Spinal cord (tissue), 10 donors: ENCODE results near the gene MYRFL. TPM values are rescaled to one million over a fixed set of nuclear protein-coding genes. Genes with fewer than 3 reads are reported as not detected.
A peak's percentile ranks its signal among the peaks of the same experiment; 100 is the strongest.
"Not testable (repeated sequence)": the region's sequence is repeated elsewhere in the genome, so short reads cannot be mapped to it uniquely, and the experiment has no call there.

Experiments
- DNase-seq, 6 donors: peaks; one replicate each; pipeline versions ENCODE4 v3.0.0 to v3.0.0-alpha.2; 2013 to 2015; ENCODE audit warnings: low spot score in 6 of 6, low read depth in 4 of 6
- H3K27ac ChIP-seq: one replicate; pipeline ENCODE4 v1.5.1; 2013; ENCODE audit warnings: low read depth, low read length, control low read depth
- H3K27me3 ChIP-seq: one replicate; pipeline ENCODE4 v1.6.1; 2013; ENCODE audit warnings: low read length; ENCODE audit not compliant: control insufficient read depth, insufficient read depth
- H3K36me3 ChIP-seq: one replicate; pipeline ENCODE4 v1.6.1; 2013; ENCODE audit warnings: low read length; ENCODE audit not compliant: control insufficient read depth, insufficient read depth
- H3K4me1 ChIP-seq: one replicate; pipeline ENCODE4 v1.6.1; 2013; ENCODE audit warnings: low read length; ENCODE audit not compliant: control insufficient read depth, insufficient read depth
- H3K4me3 ChIP-seq: one replicate; pipeline ENCODE4 v1.5.1; 2013; ENCODE audit warnings: low read depth, low read length, control low read depth
- H3K9me3 ChIP-seq: one replicate; pipeline ENCODE4 v1.6.1; 2013; ENCODE audit warnings: low read length; ENCODE audit not compliant: control insufficient read depth, insufficient read depth
- WGBS: methylation state at CpG from one replicate; pipeline ENCODE4 v1.1.5; 2013; ENCODE audit warnings: missing lambda C conversion rate; ENCODE audit not compliant: insufficient coverage; 5-methylcytosine and 5-hydroxymethylcytosine counted together
- long read RNA-seq, 4 donors: transcript quantifications; one replicate each; lab custom pipeline, GENCODE V29; 2026
- polyA plus RNA-seq, 2 donors: library from polyadenylated mRNA; unstranded; fragments of 120-200 nt; gene quantifications; one replicate each; pipeline ENCODE4 v1.2.1, GENCODE V29; 2013; ENCODE audit not compliant: insufficient read length in 2 of 2
- total RNA-seq, 2 donors: library from RNA; depleted of rRNA in 1 of 2; stranded (reverse); fragments of 120-200 nt in 1 of 2; fragments of >200 nt in 1 of 2; gene quantifications; one replicate each; pipeline versions ENCODE4 v1.2.3 to v1.2.4, GENCODE V29; 2013 to 2014
- donor health status: healthy.

MYRFL gene
- total RNA-seq (1 to 10 TPM in 1 of 2 donors, under 1 TPM in 1; 0.50 to 1.1 TPM), polyA plus RNA-seq (under 1 TPM; 0.32 to 0.53 TPM)
- long read RNA-seq, donor 1: 0 reads
- long read RNA-seq, donor 2: 0 reads
- long read RNA-seq, donor 3: 0 reads
- long read RNA-seq, donor 4: 0 reads

- Histone ChIP-seq H3K36me3 (no peaks in the 10 kb centered on the region), H3K4me1 (no peaks in the 10 kb centered on the region), H3K4me3 (no peak within 1 kb of the TSS), H3K9me3 (no peaks in the 10 kb centered on the region), H3K27ac (no peak within 1 kb of the TSS), H3K27me3 (no peaks in the 10 kb centered on the region)
- 100% methylated on average over 3 of the region's 5 CpGs for WGBS
- no peak for DNase-seq
These were observed at the start of gene MYRFL for GRCh38 chr12:69824966-69825560. Gene MYRFL, plus strand, starts transcription at chr12:69825227. Its CDS starts 291 bp downstream, at chr12:69825518.

DNA sequence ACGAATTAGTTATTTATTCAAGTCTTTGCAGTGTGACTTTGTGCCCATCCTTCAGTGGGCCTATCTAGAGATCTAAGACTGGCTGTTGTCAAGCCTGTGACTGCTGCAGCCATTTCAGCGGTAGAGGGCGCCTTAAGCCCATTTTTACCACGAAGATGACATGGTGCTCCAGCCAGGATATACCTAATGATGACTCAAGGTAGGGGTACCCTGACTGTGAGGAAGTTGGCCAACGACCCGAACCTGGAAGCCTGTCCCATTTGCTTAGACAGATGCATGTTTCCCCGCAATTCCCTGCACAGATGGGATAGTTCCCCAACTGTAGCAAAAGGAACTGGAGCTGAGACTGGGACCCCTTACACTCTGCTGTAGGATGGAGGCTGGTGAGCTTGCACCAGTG, 45.1 kb upstream of the MYRFL start:
- H3K4me3 ChIP-seq: no peak overlapping the region
- no peaks in the 10 kb centered on the region for H3K4me1 ChIP-seq
- H3K9me3 ChIP-seq: peaks cover 7% of the 10 kb centered on the region
- WGBS: 54% methylated on average over 7 of the region's 7 CpGs
- DNase-seq: peak in 1 of 6 donors; percentile 1
- peaks cover 3% of the 10 kb centered on the region for H3K36me3 ChIP-seq
- H3K27ac ChIP-seq: no peak overlapping the region
- no peaks in the 10 kb centered on the region for H3K27me3 ChIP-seq

DNA sequence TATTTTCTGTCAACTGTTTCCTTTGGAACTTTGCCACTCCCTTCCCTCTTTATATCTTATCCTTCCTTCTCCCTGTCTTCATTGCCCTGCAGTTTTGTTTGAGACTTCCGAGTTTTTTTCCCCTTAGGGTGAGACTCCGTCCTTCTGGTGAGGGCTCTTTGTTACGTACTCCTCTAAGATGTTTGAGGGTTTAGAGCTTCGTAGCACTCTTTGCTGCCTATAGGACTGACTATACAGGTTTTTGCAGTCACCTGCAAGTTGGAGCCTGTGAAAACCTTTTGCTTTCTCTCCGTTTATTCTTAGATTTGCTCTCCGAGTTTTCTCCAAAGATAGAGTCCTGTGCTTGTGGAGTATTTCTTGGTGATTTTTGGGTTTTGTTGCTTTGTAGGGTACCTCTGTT, 41.7 kb upstream of the MYRFL start:
- 85% methylated on average over 2 of the region's 6 CpGs for WGBS

GRCh38 chr12:69789351-69789750, 35.7 kb upstream of the MYRFL start:
- Histone ChIP-seq H3K27me3 (no peaks in the 10 kb centered on the region), H3K36me3 (no peaks in the 10 kb centered on the region), H3K4me1 (no peaks in the 10 kb centered on the region), H3K27ac (no peak overlapping the region), H3K9me3 (peaks cover 5% of the 10 kb centered on the region), H3K4me3 (no peak overlapping the region)
- no peak for DNase-seq

More for the DNA sequence above, 41.7 kb upstream of the MYRFL start:
- H3K36me3 ChIP-seq: peaks cover 3% of the 10 kb centered on the region
- no peak for DNase-seq
- peaks cover 7% of the 10 kb centered on the region for H3K9me3 ChIP-seq
- H3K27me3 ChIP-seq: no peaks in the 10 kb centered on the region
- no peak overlapping the region for H3K4me3 ChIP-seq
- H3K4me1 ChIP-seq: no peaks in the 10 kb centered on the region
- H3K27ac ChIP-seq: no peak overlapping the region

DNA sequence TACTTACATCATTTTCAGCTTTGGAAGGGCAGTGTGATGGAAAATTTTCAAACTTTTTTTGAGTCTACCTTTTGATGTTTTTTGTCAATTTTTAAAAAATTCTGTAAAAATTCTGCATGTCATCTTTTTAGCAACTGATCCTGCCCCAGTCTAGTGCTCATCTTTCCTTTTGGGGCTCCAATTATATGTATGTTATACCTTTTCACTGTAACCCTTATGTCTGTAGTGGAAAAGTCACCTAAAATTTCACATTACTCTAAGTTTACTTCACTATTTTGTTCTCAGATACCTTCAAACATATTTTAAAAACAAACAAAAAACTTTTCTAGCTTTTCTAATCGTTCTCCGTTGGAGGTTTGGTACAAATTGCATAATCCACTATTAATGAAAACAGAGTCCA, 32.5 kb upstream of the MYRFL start:
- H3K36me3 ChIP-seq: no peaks in the 10 kb centered on the region
- no peaks in the 10 kb centered on the region for H3K27me3 ChIP-seq
- no peak overlapping the region for H3K27ac ChIP-seq
- peaks cover 5% of the 10 kb centered on the region for H3K9me3 ChIP-seq
- H3K4me1 ChIP-seq: no peaks in the 10 kb centered on the region
- no CpG with 5 or more reads among the region's 2 CpGs for WGBS
- no peak for DNase-seq
- no peak overlapping the region for H3K4me3 ChIP-seq

- 98% methylated on average over 42 of the region's 62 CpGs for WGBS
- not testable (repeated sequence) for H3K4me1 ChIP-seq, H3K9me3 ChIP-seq, H3K36me3 ChIP-seq, H3K27me3 ChIP-seq, H3K27ac ChIP-seq, DNase-seq, H3K4me3 ChIP-seq
These were observed 17.7 kb upstream of the MYRFL start for GRCh38 chr12:69807101-69807897.

- Histone ChIP-seq H3K27ac (no peak overlapping the region), H3K27me3 (no peaks in the 10 kb centered on the region), H3K36me3 (peaks cover 8% of the 10 kb centered on the region), H3K4me3 (no peak overlapping the region), H3K9me3 (no peaks in the 10 kb centered on the region), H3K4me1 (no peaks in the 10 kb centered on the region)
- DNase-seq: no peak
- WGBS: no CpG with 5 or more reads among the region's 4 CpGs
These were observed 14.0 kb upstream of the MYRFL start for GRCh38 chr12:69810870-69811498.

- H3K36me3 ChIP-seq: no peaks in the 10 kb centered on the region
- no peaks in the 10 kb centered on the region for H3K9me3 ChIP-seq
- no CpG with 5 or more reads among the region's 3 CpGs for WGBS
- H3K4me1 ChIP-seq: no peaks in the 10 kb centered on the region
- no peak overlapping the region for H3K27ac ChIP-seq
- no peak overlapping the region for H3K4me3 ChIP-seq
- H3K27me3 ChIP-seq: no peaks in the 10 kb centered on the region
- DNase-seq: no peak
These were observed 8.9 kb upstream of the MYRFL start for GRCh38 chr12:69816082-69816481.

- Histone ChIP-seq H3K4me3 (no peak overlapping the region), H3K27ac (no peak overlapping the region), H3K9me3 (no peaks in the 10 kb centered on the region), H3K27me3 (no peaks in the 10 kb centered on the region), H3K4me1 (no peaks in the 10 kb centered on the region), H3K36me3 (no peaks in the 10 kb centered on the region)
- no peak for DNase-seq
- 60% methylated on average over 1 of the region's 6 CpGs for WGBS
These were observed 4.0 kb upstream of the MYRFL start for GRCh38 chr12:69821032-69821455.
